NAMALWA (cell line): ENCODE data around the gene ZBTB2.
"Not testable (repeated sequence)": the region's sequence is repeated elsewhere in the genome, so short reads cannot be mapped to it uniquely, and the experiment has no call there.

Experiments
- DNase-seq: peaks from one replicate; pipeline ENCODE4 v3.0.0-alpha.2; 2015; ENCODE audit warnings: low spot score

The ZBTB2 gene

DNA sequence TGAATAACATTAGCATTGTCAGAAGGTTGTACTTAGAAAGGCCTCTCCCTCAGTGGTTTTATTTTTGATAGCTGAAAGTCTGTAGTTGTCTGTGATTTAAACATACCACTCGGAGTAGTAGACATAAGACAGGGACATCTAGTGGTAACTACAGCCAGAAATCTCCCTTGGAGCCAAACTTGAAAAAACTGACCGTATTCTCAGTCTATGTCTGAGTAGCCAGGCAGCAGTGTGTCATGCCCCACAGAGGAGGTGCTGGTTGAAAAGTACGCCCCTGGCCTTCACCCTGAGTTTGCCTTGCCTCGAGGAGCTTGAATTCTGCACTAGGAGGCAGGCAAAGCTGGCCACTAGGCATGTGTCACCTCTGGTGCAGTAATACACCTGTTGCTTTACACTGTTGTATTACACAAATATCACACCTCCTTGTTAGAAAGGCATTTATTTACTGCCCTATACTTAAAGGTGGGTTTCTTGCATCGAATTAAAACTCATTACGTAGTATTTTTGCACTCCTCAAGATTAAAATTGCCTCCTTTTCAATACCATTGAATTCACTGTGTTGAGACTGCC lies 20.8 kb downstream of the ZBTB2 start:
- DNase-seq: no peak

DNA sequence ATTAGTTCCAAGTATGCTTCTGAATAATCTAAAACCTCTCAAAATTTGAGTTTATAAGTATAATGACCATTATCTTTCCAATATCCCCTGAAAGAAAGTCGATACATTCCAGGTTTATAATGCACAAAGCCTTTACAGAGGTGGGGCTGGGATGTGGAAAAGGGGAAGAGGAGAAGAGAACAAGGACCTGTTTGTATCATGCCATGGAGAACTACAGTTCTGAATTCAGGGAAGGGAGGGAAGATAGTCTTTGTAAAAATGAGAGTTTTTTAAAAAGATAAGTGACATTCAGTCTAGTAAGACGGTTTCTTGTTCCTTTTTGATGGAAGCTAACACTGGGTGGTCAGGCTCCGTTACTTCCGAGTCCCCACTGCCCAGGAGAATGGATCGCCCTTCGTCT lies 26.1 kb downstream of the ZBTB2 start:
- no peak for DNase-seq

DNA sequence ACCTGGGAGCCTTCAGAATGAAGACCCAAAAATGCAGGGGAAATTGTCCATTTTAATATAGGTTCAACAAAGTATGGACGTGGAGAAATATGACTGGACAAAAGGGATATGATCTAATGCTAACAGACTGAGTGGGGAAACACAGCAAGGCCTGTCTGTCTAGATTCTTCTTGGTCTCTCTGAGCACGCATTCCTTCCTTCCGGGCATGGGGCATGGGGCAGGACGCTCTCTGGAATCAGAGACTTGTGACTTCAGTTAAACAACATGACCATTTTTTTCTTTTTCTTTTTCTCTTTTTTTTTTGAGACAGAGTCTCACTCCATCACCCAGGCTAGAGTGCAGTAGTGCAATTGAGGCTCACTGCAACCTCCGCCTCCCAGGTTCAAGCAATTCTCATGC lies 31.9 kb downstream of the ZBTB2 start:
- no peak for DNase-seq

DNA sequence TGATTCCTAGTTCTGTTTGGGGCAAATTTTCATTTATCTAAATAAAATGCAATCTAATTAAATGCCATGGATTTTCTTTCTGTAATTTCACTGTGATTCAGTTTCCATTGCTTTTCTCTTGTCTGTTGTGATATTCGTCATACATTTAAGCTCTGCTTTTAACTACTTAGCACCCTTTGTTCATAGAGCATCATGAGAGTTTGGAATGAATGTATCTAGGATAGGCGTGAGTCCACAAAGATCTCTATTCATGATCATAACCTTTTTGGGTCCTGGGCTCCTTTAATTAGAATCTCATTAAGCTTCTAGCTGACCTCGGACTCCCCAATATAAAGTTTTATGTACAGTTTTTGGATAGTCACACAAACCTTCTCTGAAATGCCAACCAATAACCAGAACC lies 32.9 kb downstream of the ZBTB2 start:
- DNase-seq: no peak

DNA sequence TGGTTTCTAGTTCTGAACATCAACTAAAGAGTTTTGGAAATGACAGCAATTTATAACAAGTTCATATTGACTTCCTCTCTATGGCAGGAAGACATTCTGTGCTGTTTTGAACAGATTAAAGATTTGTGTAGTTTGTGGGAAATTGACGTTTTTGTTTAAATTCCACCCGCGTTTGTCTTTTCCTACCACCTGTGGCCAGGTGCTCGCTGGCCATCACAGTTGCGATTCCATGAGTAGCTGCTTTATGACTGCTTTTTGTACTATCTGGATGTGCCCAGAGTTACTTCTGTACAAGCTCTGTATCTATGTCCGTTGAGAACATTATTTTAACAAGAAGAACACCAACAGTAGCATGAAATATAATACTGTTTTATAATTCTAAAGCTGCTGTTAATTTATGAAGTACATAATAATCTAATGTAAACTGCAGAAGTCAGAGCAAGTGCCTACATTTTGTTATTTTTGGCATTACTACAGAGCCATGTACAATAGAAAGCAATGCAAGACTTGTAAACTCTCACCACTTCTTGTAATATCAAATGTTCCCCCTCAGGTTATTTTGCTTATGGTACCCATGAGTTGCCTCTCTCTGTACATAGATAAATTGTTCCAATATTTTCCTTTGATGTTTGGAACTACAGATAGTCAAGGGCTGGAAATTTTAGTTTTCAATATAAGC lies 33.5 kb downstream of the ZBTB2 start:
- DNase-seq: no peak

DNA sequence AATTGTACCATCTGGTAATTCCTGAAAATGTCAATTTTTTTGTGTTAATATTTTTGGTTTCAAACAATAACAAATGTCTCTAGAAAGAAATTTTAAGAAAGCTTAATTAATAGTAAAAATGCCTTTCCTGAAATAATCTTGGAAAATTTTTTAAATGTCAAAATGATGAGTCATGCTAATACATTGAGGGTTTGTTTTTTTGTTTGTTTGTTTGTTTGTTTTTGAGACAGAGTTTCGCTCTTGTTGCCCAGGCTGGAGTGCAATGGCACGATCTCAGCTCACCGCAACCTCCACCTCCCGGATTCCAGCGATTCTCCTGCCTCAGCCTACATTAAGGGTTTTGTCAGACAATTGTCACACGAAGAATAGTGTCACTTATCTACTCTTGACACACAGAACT lies 34.4 kb downstream of the ZBTB2 start:
- not testable (repeated sequence) for DNase-seq

DNA sequence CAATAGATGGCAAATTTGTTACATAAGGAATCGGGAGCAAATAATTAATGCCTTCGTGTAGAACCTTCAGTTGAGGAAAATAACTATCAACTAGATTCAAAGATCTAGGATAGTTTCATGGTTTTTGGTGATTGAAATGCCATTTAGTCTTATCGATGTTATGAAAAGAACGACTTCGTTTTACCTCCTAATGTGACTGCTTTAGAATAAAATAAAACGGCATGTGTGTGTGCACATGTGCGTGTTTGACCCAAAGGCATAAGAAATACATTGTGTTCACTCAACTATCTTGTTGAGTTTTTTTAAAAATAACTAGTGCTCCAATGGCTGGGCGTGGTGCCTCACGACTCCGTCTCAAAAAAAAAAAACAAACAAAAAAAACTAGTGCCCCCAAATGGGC lies 37.6 kb downstream of the ZBTB2 start:
- DNase-seq: no peak

DNA sequence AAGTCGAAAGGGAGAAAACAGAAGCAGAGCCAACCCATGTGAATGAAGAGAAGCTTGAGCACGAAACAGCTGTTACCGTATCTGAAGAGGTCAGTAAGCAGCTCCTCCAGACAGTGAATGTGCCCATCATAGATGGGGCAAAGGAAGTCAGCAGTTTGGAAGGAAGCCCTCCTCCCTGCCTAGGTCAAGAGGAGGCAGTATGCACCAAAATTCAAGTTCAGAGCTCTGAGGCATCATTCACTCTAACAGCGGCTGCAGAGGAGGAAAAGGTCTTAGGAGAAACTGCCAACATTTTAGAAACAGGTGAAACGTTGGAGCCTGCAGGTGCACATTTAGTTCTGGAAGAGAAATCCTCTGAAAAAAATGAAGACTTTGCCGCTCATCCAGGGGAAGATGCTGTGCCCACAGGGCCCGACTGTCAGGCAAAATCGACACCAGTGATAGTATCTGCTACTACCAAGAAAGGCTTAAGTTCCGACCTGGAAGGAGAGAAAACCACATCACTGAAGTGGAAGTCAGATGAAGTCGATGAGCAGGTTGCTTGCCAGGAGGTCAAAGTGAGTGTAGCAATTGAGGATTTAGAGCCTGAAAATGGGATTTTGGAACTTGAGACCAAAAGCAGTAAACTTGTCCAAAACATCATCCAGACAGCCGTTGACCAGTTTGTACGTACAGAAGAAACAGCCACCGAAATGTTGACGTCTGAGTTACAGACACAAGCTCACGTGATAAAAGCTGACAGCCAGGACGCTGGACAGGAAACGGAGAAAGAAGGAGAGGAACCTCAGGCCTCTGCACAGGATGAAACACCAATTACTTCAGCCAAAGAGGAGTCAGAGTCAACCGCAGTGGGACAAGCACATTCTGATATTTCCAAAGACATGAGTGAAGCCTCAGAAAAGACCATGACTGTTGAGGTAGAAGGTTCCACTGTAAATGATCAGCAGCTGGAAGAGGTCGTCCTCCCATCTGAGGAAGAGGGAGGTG lies 38.7 kb downstream of the ZBTB2 start:
- no peak for DNase-seq

DNA sequence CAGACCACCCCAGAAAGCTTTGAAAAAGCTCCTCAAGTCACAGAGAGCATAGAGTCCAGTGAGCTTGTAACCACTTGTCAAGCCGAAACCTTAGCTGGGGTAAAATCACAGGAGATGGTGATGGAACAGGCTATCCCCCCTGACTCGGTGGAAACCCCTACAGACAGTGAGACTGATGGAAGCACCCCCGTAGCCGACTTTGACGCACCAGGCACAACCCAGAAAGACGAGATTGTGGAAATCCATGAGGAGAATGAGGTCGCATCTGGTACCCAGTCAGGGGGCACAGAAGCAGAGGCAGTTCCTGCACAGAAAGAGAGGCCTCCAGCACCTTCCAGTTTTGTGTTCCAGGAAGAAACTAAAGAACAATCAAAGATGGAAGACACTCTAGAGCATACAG lies 39.6 kb downstream of the ZBTB2 start:
- DNase-seq: no peak

DNA sequence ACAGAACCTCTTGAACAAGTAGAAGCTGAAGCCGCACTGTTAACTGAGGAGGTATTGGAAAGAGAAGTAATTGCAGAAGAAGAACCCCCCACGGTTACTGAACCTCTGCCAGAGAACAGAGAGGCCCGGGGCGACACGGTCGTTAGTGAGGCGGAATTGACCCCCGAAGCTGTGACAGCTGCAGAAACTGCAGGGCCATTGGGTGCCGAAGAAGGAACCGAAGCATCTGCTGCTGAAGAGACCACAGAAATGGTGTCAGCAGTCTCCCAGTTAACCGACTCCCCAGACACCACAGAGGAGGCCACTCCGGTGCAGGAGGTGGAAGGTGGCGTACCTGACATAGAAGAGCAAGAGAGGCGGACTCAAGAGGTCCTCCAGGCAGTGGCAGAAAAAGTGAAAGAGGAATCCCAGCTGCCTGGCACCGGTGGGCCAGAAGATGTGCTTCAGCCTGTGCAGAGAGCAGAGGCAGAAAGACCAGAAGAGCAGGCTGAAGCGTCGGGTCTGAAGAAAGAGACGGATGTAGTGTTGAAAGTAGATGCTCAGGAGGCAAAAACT lies 40.1 kb downstream of the ZBTB2 start:
- no peak for DNase-seq

DNA sequence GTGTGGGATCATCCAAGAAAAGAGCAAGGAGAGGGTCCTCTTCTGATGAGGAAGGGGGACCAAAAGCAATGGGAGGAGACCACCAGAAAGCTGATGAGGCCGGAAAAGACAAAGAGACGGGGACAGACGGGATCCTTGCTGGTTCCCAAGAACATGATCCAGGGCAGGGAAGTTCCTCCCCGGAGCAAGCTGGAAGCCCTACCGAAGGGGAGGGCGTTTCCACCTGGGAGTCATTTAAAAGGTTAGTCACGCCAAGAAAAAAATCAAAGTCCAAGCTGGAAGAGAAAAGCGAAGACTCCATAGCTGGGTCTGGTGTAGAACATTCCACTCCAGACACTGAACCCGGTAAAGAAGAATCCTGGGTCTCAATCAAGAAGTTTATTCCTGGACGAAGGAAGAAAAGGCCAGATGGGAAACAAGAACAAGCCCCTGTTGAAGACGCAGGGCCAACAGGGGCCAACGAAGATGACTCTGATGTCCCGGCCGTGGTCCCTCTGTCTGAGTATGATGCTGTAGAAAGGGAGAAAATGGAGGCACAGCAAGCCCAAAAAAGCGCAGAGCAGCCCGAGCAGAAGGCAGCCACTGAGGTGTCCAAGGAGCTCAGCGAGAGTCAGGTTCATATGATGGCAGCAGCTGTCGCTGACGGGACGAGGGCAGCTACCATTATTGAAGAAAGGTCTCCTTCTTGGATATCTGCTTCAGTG lies 40.8 kb downstream of the ZBTB2 start:
- DNase-seq: no peak

DNA sequence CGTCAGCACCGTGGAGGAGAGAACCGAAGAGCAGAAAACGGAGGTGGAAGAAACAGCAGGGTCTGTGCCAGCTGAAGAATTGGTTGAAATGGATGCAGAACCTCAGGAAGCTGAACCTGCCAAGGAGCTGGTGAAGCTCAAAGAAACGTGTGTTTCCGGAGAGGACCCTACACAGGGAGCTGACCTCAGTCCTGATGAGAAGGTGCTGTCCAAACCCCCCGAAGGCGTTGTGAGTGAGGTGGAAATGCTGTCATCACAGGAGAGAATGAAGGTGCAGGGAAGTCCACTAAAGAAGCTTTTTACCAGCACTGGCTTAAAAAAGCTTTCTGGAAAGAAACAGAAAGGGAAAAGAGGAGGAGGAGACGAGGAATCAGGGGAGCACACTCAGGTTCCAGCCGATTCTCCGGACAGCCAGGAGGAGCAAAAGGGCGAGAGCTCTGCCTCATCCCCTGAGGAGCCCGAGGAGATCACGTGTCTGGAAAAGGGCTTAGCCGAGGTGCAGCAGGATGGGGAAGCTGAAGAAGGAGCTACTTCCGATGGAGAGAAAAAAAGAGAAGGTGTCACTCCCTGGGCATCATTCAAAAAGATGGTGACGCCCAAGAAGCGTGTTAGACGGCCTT lies 41.6 kb downstream of the ZBTB2 start:
- no peak for DNase-seq

DNA sequence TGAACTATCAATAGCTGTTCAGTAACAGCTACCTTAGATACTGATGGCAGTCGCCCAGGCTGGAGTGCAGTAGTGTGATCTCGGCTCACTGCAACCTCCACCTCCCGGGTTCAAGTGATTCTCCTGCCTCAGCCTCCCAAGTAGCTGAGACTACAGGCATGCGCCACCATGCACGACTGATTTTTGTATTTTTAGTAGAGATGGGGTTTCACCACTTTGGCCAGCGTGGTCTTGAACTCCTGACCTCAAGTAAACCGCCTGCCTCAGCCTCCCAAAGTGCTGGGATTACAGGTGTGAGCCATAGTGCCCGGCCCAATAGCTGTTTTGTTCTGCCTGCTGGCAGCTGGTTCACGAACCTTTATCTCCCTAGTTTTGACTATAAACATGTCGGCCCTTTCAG lies 48.6 kb downstream of the ZBTB2 start:
- not testable (repeated sequence) for DNase-seq

DNA sequence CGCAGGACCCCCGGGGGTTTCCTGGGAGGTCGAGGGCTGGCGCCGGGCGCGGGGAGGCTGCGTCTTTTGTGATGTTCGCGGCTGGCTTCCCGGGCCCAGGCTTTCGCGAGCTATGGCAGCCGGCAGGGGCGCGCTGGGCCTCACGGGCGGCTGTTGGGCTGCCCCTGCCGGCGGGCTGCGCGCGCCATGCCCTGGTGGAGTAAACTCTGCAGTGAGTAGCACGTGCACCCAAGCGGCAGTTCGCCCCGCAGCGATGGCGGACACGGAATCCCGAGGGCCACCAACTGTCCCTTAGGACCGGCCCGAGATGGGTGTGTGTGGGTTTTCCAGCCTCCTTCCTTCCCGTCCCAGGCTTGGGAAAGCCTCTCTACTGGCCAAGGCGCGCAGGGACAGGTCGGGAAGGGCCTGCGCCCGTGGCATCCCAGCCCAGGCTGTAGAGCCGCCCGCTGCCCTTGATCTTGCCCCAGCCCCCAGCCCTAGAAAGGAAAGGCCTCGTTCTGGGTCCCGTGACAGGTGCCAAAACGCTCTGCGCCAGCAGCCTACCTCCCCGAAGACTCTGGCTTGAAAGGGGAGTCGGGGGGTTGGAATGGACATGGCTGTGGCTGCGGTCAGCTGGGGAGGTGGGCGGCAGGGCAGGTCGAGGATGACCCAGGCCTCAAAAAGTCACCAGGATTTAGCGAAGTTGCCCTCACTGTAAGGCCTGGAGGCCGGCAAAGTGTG lies 49.7 kb downstream of the ZBTB2 start:
- no peak for DNase-seq

DNA sequence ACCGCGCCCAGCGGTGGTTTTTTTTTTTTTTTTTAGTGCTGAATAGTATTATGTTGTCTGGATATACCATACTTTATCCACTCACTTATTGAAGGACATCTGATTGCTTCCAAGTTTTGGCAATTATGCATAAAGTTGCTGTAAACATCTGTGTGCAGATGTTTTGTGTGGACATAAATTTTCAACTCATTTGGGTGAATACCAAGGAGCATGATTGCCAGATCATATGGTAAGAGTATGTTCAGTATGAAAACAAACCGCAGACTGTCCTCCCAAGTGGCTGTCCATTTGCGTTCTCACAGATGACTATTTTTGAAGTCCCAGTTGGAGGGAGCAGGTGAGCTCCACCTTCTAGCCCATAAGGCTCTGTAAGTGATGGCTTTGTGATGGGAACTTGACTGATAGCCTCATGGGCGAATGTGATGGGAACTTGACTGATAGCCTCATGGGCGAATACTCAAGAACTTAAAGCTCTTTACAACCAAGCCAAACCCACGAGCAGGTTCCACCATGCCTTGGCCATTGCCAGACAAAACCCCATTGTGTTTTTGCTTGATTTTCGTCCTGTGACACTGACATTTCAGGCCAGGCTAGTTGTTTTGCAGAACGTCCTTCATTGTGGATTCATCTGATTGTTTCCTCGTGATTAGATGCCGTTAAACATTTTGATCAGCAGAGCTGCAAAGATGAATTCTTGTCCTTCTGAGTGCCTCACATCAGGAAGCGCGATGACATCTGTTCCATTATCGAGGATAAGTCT lies 51.0 kb downstream of the ZBTB2 start:
- no peak for DNase-seq

DNA sequence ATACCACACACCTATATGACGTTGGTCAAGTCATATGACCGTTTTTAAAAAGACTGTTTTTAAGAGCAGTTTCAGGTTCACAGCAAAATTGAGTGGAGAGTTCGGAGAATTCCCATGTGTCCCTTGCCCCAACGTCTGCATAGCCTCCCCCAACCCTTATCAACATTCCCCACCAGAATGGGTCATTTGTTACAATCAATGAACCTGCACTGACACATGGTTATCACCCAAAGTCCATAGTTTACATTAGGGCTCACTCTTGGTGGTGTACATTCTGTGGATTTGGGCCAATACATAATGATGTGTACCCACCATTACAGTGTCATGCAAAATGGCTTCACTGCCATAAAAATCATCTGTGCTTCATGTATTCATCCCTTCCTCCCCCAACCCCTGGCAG lies 52.0 kb downstream of the ZBTB2 start:
- no peak for DNase-seq

DNA sequence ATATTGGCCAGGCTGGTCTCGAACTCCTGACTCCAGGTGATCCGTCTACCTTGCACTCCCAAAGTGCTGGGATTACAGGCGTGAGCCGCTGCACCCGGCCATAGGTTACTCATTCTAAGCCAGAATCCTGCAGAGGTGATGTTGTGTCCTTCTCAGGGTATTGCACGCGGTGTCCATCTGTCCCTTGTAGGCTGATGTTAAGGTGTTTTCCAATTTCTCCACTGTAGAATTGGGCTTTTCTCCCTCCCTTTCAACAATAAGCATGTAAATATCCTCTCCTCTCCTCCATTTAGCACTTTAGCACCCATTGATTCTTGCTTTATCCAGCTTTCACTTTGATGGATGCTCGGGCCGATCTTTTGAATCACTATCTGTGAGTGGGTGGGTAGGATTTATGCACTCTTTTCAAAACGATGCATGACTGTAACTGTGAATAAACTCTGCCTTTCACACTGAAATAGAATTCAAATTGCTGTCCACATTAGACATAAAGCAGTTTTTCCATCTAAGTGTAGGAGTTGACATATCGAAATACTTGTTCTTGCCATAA lies 52.6 kb downstream of the ZBTB2 start:
- no peak for DNase-seq

DNA sequence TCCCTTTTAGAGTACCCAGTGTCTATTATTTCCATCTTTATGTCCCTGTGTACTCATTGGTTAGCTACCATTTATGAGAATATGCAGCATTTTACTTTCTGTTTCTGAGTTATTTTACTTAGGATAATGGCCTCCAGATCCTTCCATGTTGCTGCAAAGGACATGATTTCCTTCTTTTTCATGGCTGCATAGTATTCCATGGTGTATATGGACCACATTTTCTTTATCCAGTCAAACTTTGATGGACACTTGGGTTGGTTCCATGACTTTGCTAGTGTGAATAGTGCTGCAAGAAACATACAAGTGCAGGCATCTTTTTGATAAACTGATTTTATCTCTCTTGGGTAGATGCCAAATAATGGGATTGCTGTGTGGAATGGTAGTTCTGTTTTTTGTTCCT lies 55.4 kb downstream of the ZBTB2 start:
- DNase-seq: no peak

DNA sequence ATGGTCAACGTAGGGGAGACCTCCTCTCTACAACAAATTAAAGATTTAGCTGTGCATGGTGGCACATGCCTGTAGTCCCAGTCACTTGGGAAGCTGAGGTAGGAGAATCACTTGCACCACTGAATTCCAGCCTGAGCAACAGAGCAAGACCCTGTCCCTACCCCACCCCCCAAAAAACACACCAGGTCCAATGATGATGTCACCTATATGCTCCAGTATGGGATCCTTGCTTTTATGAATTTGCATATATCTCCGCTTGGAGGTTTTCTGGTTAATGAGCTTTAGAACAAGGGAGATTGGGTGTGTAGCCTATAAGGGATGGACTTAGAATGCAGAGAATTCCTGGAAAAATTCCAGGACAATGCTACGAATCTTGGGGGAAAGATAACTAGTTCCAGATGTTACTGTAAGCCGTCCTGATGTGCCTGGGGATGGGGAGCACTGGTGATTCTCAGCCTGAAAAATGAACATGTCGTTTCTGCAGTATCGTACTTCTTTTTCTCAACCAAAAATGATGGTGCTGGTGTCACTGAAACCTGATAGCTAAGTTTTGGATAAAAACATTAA lies 61.1 kb downstream of the ZBTB2 start:
- no peak for DNase-seq

DNA sequence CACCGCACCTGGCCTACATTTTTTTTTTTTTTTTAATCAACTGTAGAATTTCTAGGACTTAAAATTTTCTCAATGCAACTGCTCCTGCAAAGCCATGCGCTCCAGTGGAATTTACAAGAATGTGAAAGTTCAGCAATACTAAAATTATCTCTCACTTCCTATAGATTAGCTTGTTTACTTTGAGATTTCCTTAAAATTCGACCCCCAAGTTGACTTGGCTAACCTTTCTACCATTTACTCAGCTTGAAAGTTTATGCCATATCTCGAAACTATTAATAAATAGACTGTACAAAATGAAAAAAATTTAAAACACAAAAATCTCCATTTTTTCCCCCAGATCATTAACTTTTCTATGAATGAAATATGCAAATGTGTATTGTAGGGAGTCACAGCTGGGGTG lies 64.3 kb downstream of the ZBTB2 start:
- DNase-seq: no peak
